Measurements from ENCODE around the gene DLL4. TPM values are rescaled to one million over a fixed set of nuclear protein-coding genes. Genes with fewer than 3 reads are reported as not detected.

DLL4 gene
- total and polyA plus RNA-seq, 2 donors (not counting 1 experiment from before 2014, with no cell fraction given): 0.07 to 0.30 TPM

- no peaks in the 10 kb centered on the region for H3K27me3 Mint-ChIP-seq
- peaks cover 30 to 56% of the 10 kb centered on the region in 2 donors for H3K4me1 ChIP-seq (ENCODE audit: control insufficient read depth in 2 of 2, insufficient read depth in 2 of 2, low read length in 2 of 2)
- ATAC-seq (ENCODE audit: low read depth): no peak
- CTCF ChIA-PET: interaction anchor here (0.6 to 9.5 kb wide), 20 partner anchors 9 to 909 kb away, joined by 3 to 176 read pairs (median 5); partner anchors contain the start of genes CCDC32, DLL4, NUSAP1 and OIP5
- no peaks in the 10 kb centered on the region for H3K27me3 ChIP-seq (replicated peaks in 1 of 4; ENCODE audit: control extremely low read depth in 1 of 4, control insufficient read depth in 3 of 4, insufficient read depth in 4 of 4, low read length in 3 of 4)
- TF ChIP-seq, protein P1, sequence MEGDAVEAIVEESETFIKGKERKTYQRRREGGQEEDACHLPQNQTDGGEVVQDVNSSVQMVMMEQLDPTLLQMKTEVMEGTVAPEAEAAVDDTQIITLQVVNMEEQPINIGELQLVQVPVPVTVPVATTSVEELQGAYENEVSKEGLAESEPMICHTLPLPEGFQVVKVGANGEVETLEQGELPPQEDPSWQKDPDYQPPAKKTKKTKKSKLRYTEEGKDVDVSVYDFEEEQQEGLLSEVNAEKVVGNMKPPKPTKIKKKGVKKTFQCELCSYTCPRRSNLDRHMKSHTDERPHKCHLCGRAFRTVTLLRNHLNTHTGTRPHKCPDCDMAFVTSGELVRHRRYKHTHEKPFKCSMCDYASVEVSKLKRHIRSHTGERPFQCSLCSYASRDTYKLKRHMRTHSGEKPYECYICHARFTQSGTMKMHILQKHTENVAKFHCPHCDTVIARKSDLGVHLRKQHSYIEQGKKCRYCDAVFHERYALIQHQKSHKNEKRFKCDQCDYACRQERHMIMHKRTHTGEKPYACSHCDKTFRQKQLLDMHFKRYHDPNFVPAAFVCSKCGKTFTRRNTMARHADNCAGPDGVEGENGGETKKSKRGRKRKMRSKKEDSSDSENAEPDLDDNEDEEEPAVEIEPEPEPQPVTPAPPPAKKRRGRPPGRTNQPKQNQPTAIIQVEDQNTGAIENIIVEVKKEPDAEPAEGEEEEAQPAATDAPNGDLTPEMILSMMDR (IDR thresholded peaks at IDR 0.05): no peak
- H3K27ac ChIP-seq (ENCODE audit: low read length in 2 of 2): peak overlapping the region; percentile 9 to 48
- peaks cover 45% of the 10 kb centered on the region for H3K4me1 Mint-ChIP-seq
- peak overlapping the region; percentile 98 for H3K27ac Mint-ChIP-seq
- 20% methylated on average over 33 of the region's 33 CpGs for WGBS (ENCODE audit: insufficient coverage)
- POLR2A ChIA-PET: interaction anchor here (0.6 to 1.4 kb wide), 3 partner anchors 8 to 176 kb away, joined by 3 to 6 read pairs (median 4); partner anchors contain the start of gene VPS18
- H3K9me3 ChIP-seq (ENCODE audit: control extremely low read depth in 1 of 3, control insufficient read depth in 2 of 3, insufficient read depth in 1 of 3, low read length in 2 of 3): no peaks in the 10 kb centered on the region
- no peak overlapping the region for H3K9ac ChIP-seq (ENCODE audit: low read length)
- peak overlapping the region; percentile 26 for H2AFZ ChIP-seq (ENCODE audit: insufficient read depth, low read depth, low read length, poor library complexity, severe bottlenecking)
- peaks cover 0 to 41% of the 10 kb centered on the region in 2 experiments for H3K36me3 ChIP-seq (replicated peaks in 1 of 2; ENCODE audit: control extremely low read depth in 1 of 2, control insufficient read depth in 1 of 2, extremely low read depth in 1 of 2, insufficient read depth in 2 of 2, low read length in 1 of 2)
- DNase-seq: peak; percentile 57
- peak overlapping the region in 1 of 5 experiments; percentile 19 for H3K4me3 ChIP-seq (ENCODE audit: control extremely low read depth in 1 of 5, extremely low read depth in 1 of 5, insufficient read depth in 1 of 5, low read depth in 2 of 5, low read length in 4 of 5)
- peaks cover 20% of the 10 kb centered on the region for H4K20me1 ChIP-seq (ENCODE audit: control insufficient read depth, insufficient read depth, low read length, poor library complexity, severe bottlenecking)
- peaks cover 21% of the 10 kb centered on the region for H3K79me2 ChIP-seq (ENCODE audit: control insufficient read depth, insufficient read depth, low read length)
- intact Hi-C loops (cut with micrococcal nuclease): loop anchor here (5.0 to 10.0 kb wide), 4 partner anchors 512 to 992 kb away; partner anchors contain the start of genes MGA, RTF1 and SPTBN5
- H3K9me3 Mint-ChIP-seq (ENCODE audit: insufficient read depth): no peaks in the 10 kb centered on the region
- H3K4me3 Mint-ChIP-seq: no peak overlapping the region
- peak overlapping the region; percentile 63 for H3K4me2 ChIP-seq (replicated peaks; ENCODE audit: low read depth, low read length, poor library complexity, severe bottlenecking)
These were observed 26.3 kb upstream of the DLL4 start for GRCh38 chr15:40902605-40903561.
